HepG2 (cell line): ENCODE data around the gene CAST. TPM values are rescaled to one million over a fixed set of nuclear protein-coding genes. Genes with fewer than 3 reads are reported as not detected.
A peak's percentile ranks its signal among the peaks of the same experiment; 100 is the strongest.

Experiments
- ARHGAP35 ChIP-seq: sonication (generic); formaldehyde crosslinking; IDR thresholded peaks from 2 replicates; pipeline ENCODE4 v1.9.0; 2022; ENCODE audit warnings: mild to moderate bottlenecking, inconsistent platforms, moderate library complexity, missing genetic modification reagents, borderline replicate concordance
- ARID2 ChIP-seq: sonication (generic); formaldehyde crosslinking; IDR thresholded peaks from 2 replicates; pipeline ENCODE4 v1.8.1; 2022; ENCODE audit warnings: mild to moderate bottlenecking, missing genetic modification reagents, borderline replicate concordance
- ATF7-NPFF ChIP-seq: sonication (generic); formaldehyde crosslinking; IDR thresholded peaks from 2 replicates; pipeline ENCODE4 v1.8.1; 2023; ENCODE audit warnings: mild to moderate bottlenecking, low read depth, missing genetic modification reagents, moderate library complexity
- ERF ChIP-seq: IDR thresholded peaks from 2 replicates; pipeline ENCODE4 v1.6.1; 2018; ENCODE audit warnings: missing biosample characterization, missing genetic modification reagents
- GABPA ChIP-seq, 2 experiments: IDR thresholded peaks; 2 replicates each; pipeline ENCODE4 v1.6.1; 2011 to 2016; ENCODE audit warnings: low read depth in 2 of 2, low read length in 1 of 2, missing biosample characterization in 1 of 2, missing genetic modification characterization in 1 of 2
- HMG20A ChIP-seq: IDR thresholded peaks from 2 replicates; pipeline ENCODE4 v1.6.1; 2016; ENCODE audit warnings: borderline replicate concordance
- HNRNPH1 ChIP-seq: fragments of 200-400 bp; formaldehyde crosslinking; optimal IDR thresholded peaks from 2 replicates; pipeline ENCODE3; 2017; ENCODE audit warnings: mild to moderate bottlenecking, low read depth, low read length
- HNRNPL ChIP-seq: fragments of 200-400 bp; formaldehyde crosslinking; IDR thresholded peaks from 2 replicates; pipeline ENCODE4 v1.6.1; 2017; ENCODE audit warnings: mild to moderate bottlenecking, low read depth, low read length
- IKZF1 ChIP-seq: fragments of 450-650 bp; IDR thresholded peaks from 2 replicates; pipeline ENCODE4 v1.7.1; 2016
- ISL2 ChIP-seq: sonication (generic); formaldehyde crosslinking; IDR thresholded peaks from 2 replicates; pipeline ENCODE4 v1.5.0; 2020; ENCODE audit warnings: missing genetic modification reagents
- JARID2 ChIP-seq: sonication (generic); formaldehyde crosslinking; IDR thresholded peaks from 2 replicates; pipeline ENCODE4 v1.8.1; 2023; ENCODE audit warnings: missing genetic modification reagents, inconsistent platforms; ENCODE audit not compliant: insufficient replicate concordance
- KLF13 ChIP-seq: sonication (generic); formaldehyde crosslinking; IDR thresholded peaks from 2 replicates; pipeline ENCODE4 v1.4.0; 2020; ENCODE audit warnings: mild to moderate bottlenecking, missing genetic modification reagents
- NFE2 ChIP-seq: sonication (generic); formaldehyde crosslinking; IDR thresholded peaks from 2 replicates; pipeline ENCODE4 v1.4.0; 2020; ENCODE audit warnings: missing genetic modification reagents
- NR2F6 ChIP-seq, 2 experiments: IDR thresholded peaks; 2 replicates each; pipeline ENCODE4 v1.6.1; 2016; ENCODE audit warnings: antibody characterized with exemption in 1 of 2, mild to moderate bottlenecking in 1 of 2
- NRL ChIP-seq: sonication (generic); formaldehyde crosslinking; IDR thresholded peaks from 2 replicates; pipeline ENCODE4 v1.5.0; 2020; ENCODE audit warnings: missing genetic modification reagents, mild to moderate bottlenecking, moderate library complexity, borderline replicate concordance
- SIN3A ChIP-seq: IDR thresholded peaks from 2 replicates; pipeline ENCODE4 v1.6.1; 2011; ENCODE audit warnings: low read depth, mild to moderate bottlenecking, control low read depth, low read length, borderline replicate concordance
- SIX4 ChIP-seq: sonication (generic); formaldehyde crosslinking; IDR thresholded peaks from 2 replicates; pipeline ENCODE4 v1.4.0; 2020; ENCODE audit warnings: missing genetic modification reagents
- SMC3 ChIP-seq: IDR thresholded peaks from 2 replicates; pipeline ENCODE4 v1.6.1; 2011; ENCODE audit warnings: low read length, improper control_type of control experiment
- SPEN ChIP-seq: sonication (generic); formaldehyde crosslinking; IDR thresholded peaks from 2 replicates; pipeline ENCODE4 v1.5.1; 2020; ENCODE audit warnings: low read depth, mild to moderate bottlenecking, missing genetic modification reagents
- ZBTB42 ChIP-seq: sonication (generic); formaldehyde crosslinking; IDR thresholded peaks from 2 replicates; pipeline ENCODE4 v1.5.0; 2020; ENCODE audit warnings: mild to moderate bottlenecking, missing genetic modification reagents
- ZBTB44 ChIP-seq: sonication (generic); formaldehyde crosslinking; IDR thresholded peaks from 2 replicates; pipeline ENCODE4 v1.4.0; 2020; ENCODE audit warnings: missing genetic modification reagents
- ZFYVE20 ChIP-seq: sonication (generic); formaldehyde crosslinking; IDR thresholded peaks from 2 replicates; pipeline ENCODE4 v1.8.0; 2023; ENCODE audit warnings: low read depth, mild to moderate bottlenecking, moderate library complexity, missing genetic modification reagents, borderline replicate concordance
- ZMAT3 ChIP-seq: sonication (generic); formaldehyde crosslinking; conservative IDR thresholded peaks from 2 replicates; pipeline ENCODE4 v1.7.0; 2021; ENCODE audit warnings: missing genetic modification reagents
- ZNF205 ChIP-seq: IDR thresholded peaks from 2 replicates; pipeline ENCODE4 v1.6.1; 2018; ENCODE audit warnings: missing biosample characterization, missing genetic modification reagents
- ZNF225 ChIP-seq: sonication (generic); formaldehyde crosslinking; IDR thresholded peaks from 2 replicates; pipeline ENCODE4 v1.4.0; 2020; ENCODE audit warnings: mild to moderate bottlenecking, missing genetic modification reagents
- ZNF546 ChIP-seq: sonication (generic); formaldehyde crosslinking; conservative IDR thresholded peaks from 2 replicates; pipeline ENCODE4 v1.8.1; 2023; ENCODE audit warnings: mild to moderate bottlenecking, missing genetic modification reagents
- ZNF558 ChIP-seq: sonication (generic); formaldehyde crosslinking; IDR thresholded peaks from 2 replicates; pipeline ENCODE4 v1.9.0; 2022; ENCODE audit warnings: mild to moderate bottlenecking, missing genetic modification reagents, borderline replicate concordance
- ZNF562 ChIP-seq: sonication (generic); formaldehyde crosslinking; IDR thresholded peaks from 2 replicates; pipeline ENCODE4 v1.8.0; 2022; ENCODE audit warnings: missing genetic modification reagents, borderline replicate concordance
- ZNF563 ChIP-seq: sonication (generic); formaldehyde crosslinking; IDR thresholded peaks from 2 replicates; pipeline ENCODE4 v1.8.0; 2022; ENCODE audit warnings: mild to moderate bottlenecking, moderate library complexity, missing genetic modification reagents
- ZNF580 ChIP-seq: IDR thresholded peaks from 2 replicates; pipeline ENCODE4 v1.6.1; 2016; ENCODE audit warnings: low read depth, borderline replicate concordance
- ZSCAN31 ChIP-seq: sonication (generic); formaldehyde crosslinking; IDR thresholded peaks from 2 replicates; pipeline ENCODE4 v1.5.0; 2020; ENCODE audit warnings: low read depth, mild to moderate bottlenecking, missing genetic modification reagents
- polyA plus RNA-seq, 8 experiments: library from polyadenylated mRNA; depleted of rRNA in 3 of 8; stranded (reverse) in 7 of 8; unstranded in 1 of 8; fragments of >200 nt; fragmentation: Illumina TruSeq in 4 of 8; extraction: Trizol in 4 of 8; gene quantifications; 2 replicates each; pipeline versions ENCODE4 v1.2.1 to v1.2.3, GENCODE V29; 2011 to 2016; ENCODE audit warnings: low read depth in 4 of 8, missing spikeins in 1 of 8, mixed read lengths in 1 of 8; ENCODE audit not compliant: insufficient read depth in 1 of 8
- total RNA-seq, 5 experiments: library from RNA; depleted of rRNA; stranded (reverse); fragments of >200 nt; fragmentation: Illumina TruSeq; extraction: Trizol; gene quantifications; 2 replicates each; pipeline ENCODE4 v1.2.3, GENCODE V29; 2016; ENCODE audit warnings: low read depth in 1 of 5

The CAST gene
- total and polyA plus RNA-seq, 2 of the 13 experiments (the other 11 are each of a cell fraction or from before 2014, with no cell fraction given): 42.1 to 67.6 TPM

- TF ChIP-seq NFE2 (CRISPR knock-in tag) (no peak), SPEN (CRISPR knock-in tag) (no peak), ZNF205 (no peak), HNRNPH1 (no peak), ZNF563 (CRISPR knock-in tag) (no peak), SIN3A (0 out of 2 replicates have a peak, but pooled peaks have one; percentile 10), KLF13 (CRISPR knock-in tag) (no peak; the same call in 1 of the 2 replicates), ZNF558 (CRISPR knock-in tag) (no peak), ZBTB44 (no peak), ZSCAN31 (CRISPR knock-in tag) (peak; percentile 5; the same call in 1 of the 2 replicates), ARHGAP35 (CRISPR knock-in tag) (no peak), GABPA (IDR thresholded peaks at IDR 0.05; ENCODE audit: low read depth, low read length) (no peak), GABPA (CRISPR knock-in tag; IDR thresholded peaks at IDR 0.05; ENCODE audit: low read depth) (no peak), ERF (peak; percentile 55; the same call in 1 of the 2 replicates), ATF7-NPFF (no peak), ZNF546 (CRISPR knock-in tag) (no peak), ZNF580 (no peak), HMG20A (no peak), HNRNPL (peak; percentile 94), NR2F6 (IDR thresholded peaks at IDR 0.05) (no peak), NR2F6 (CRISPR knock-in tag; IDR thresholded peaks at IDR 0.05) (peak; percentile 30; the same call in 1 of the 2 replicates), ARID2 (CRISPR knock-in tag) (no peak), NRL (no peak), ZNF562 (CRISPR knock-in tag) (no peak), IKZF1 (no peak), JARID2 (CRISPR knock-in tag) (no peak), ZBTB42 (CRISPR knock-in tag) (no peak; the same call in 1 of the 2 replicates), ZNF225 (CRISPR knock-in tag) (0 out of 2 replicates have a peak, but pooled peaks have one; percentile 15), ZFYVE20 (CRISPR knock-in tag) (no peak), SIX4 (CRISPR knock-in tag) (0 out of 2 replicates have a peak, but pooled peaks have one; percentile 29), ZMAT3 (CRISPR knock-in tag) (no peak), SMC3 (no peak), ISL2 (CRISPR knock-in tag) (no peak)
Measured at GRCh38 chr5:96662725-96663518, 746 bp downstream of the CAST start (continued).
